Measurements from ENCODE around the gene ROGDI. TPM values are rescaled to one million over a fixed set of nuclear protein-coding genes. Genes with fewer than 3 reads are reported as not detected.

ROGDI gene
- total RNA-seq, 1 donor from 2014 or later = 113 TPM

GRCh38 chr16:4833584-4833983 is 31.2 kb upstream of the ROGDI start:
- Mint-ChIP-seq H3K36me3 (ENCODE audit: unreplicated experiment) (peaks cover 4% of the 10 kb centered on the region), H3K27ac (ENCODE audit: unreplicated experiment) (no peak overlapping the region)

GRCh38 chr16:4832698-4833343 is 30.4 kb upstream of the ROGDI start:
- TF ChIP-seq CTCF (IDR thresholded peaks at IDR 0.05; ENCODE audit: partially characterized antibody, unreplicated experiment) = no peak
- H3K9me3 Mint-ChIP-seq (ENCODE audit: unreplicated experiment) = peaks cover 2% of the 10 kb centered on the region
- peaks cover 4% of the 10 kb centered on the region for H3K36me3 Mint-ChIP-seq (ENCODE audit: unreplicated experiment)
- no peak overlapping the region for H3K27ac Mint-ChIP-seq (ENCODE audit: unreplicated experiment)
- H3K27me3 Mint-ChIP-seq (ENCODE audit: unreplicated experiment) = no peaks in the 10 kb centered on the region
- no peak overlapping the region for H3K4me3 Mint-ChIP-seq (ENCODE audit: unreplicated experiment)
- no peak for DNase-seq
- H3K4me1 Mint-ChIP-seq (ENCODE audit: low read depth, unreplicated experiment) = no peaks in the 10 kb centered on the region

More at GRCh38 chr16:4833584-4833983, 31.2 kb upstream of the ROGDI start:
- DNase-seq = no peak
- H3K27me3 Mint-ChIP-seq (ENCODE audit: unreplicated experiment) = no peaks in the 10 kb centered on the region
- H3K9me3 Mint-ChIP-seq (ENCODE audit: unreplicated experiment) = peaks cover 2% of the 10 kb centered on the region
- no peak overlapping the region for H3K4me3 Mint-ChIP-seq (ENCODE audit: unreplicated experiment)
- no peaks in the 10 kb centered on the region for H3K4me1 Mint-ChIP-seq (ENCODE audit: low read depth, unreplicated experiment)
- no peak for TF ChIP-seq CTCF (IDR thresholded peaks at IDR 0.05; ENCODE audit: partially characterized antibody, unreplicated experiment)

DNA sequence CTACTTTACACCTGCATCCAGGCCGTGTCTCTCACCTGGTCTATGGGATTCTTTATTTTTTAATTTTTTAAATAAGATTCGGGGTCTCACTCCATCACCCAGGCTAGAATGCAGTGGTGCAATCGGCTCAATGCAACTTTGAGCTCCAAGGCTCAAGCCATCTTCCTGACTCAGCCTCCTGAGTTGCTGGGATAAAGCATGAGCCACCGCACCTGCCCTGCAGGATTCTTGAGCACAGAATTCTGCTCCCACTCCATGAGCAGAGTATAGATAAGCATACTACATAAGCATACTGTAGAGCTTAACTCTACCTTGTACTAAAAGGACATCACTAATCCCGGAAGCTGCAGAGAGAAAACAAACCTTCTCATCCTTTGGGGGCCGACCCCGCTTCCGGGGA is 29.2 kb upstream of the ROGDI start:
- Mint-ChIP-seq H3K27me3 (ENCODE audit: unreplicated experiment) (no peaks in the 10 kb centered on the region), H3K4me1 (ENCODE audit: low read depth, unreplicated experiment) (no peaks in the 10 kb centered on the region), H3K36me3 (ENCODE audit: unreplicated experiment) (peaks cover 4% of the 10 kb centered on the region), H3K27ac (ENCODE audit: unreplicated experiment) (no peak overlapping the region), H3K4me3 (ENCODE audit: unreplicated experiment) (no peak overlapping the region), H3K9me3 (ENCODE audit: unreplicated experiment) (peaks cover 2% of the 10 kb centered on the region)
- no peak for TF ChIP-seq CTCF (IDR thresholded peaks at IDR 0.05; ENCODE audit: partially characterized antibody, unreplicated experiment)
- DNase-seq = no peak

DNA sequence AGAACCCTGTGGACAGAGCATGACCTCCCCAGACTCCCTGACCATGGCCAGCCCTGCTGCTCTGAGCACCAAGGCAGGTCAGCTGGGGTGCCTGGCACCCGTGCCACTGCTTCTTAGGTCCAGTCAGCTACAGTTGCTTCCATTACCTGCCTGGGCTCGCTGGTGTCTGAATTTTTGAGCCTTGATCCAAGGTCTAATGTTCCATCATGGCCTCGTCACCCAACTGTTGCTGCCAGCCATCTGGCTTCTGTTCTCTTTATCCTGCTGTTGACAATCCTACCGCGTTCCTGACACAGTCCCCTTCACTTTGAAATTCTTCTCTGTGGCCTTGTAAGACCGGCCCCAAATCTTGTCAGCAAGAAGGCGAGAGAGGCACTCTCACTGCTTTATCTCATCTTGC is 28.0 kb upstream of the ROGDI start:
- Mint-ChIP-seq H3K27ac (ENCODE audit: unreplicated experiment) (no peak overlapping the region), H3K27me3 (ENCODE audit: unreplicated experiment) (no peaks in the 10 kb centered on the region), H3K36me3 (ENCODE audit: unreplicated experiment) (peaks cover 4% of the 10 kb centered on the region), H3K4me1 (ENCODE audit: low read depth, unreplicated experiment) (no peaks in the 10 kb centered on the region), H3K9me3 (ENCODE audit: unreplicated experiment) (no peaks in the 10 kb centered on the region), H3K4me3 (ENCODE audit: unreplicated experiment) (no peak overlapping the region)
- DNase-seq = no peak
- no peak for TF ChIP-seq CTCF (IDR thresholded peaks at IDR 0.05; ENCODE audit: partially characterized antibody, unreplicated experiment)

GRCh38 chr16:4828567-4829321 is 26.3 kb upstream of the ROGDI start:
- no peak for TF ChIP-seq CTCF (IDR thresholded peaks at IDR 0.05; ENCODE audit: partially characterized antibody, unreplicated experiment)
- no peak overlapping the region for H3K4me3 Mint-ChIP-seq (ENCODE audit: unreplicated experiment)
- H3K27me3 Mint-ChIP-seq (ENCODE audit: unreplicated experiment) = no peaks in the 10 kb centered on the region
- H3K9me3 Mint-ChIP-seq (ENCODE audit: unreplicated experiment) = no peaks in the 10 kb centered on the region
- DNase-seq = no peak
- H3K4me1 Mint-ChIP-seq (ENCODE audit: low read depth, unreplicated experiment) = no peaks in the 10 kb centered on the region
- peaks cover 4% of the 10 kb centered on the region for H3K36me3 Mint-ChIP-seq (ENCODE audit: unreplicated experiment)
- H3K27ac Mint-ChIP-seq (ENCODE audit: unreplicated experiment) = no peak overlapping the region
